HEK293T (cell line): ENCODE results near the gene LUZP2.

Experiments
- BHLHE40 ChIP-seq: fragments of 450-650 bp; IDR thresholded peaks from 2 replicates; pipeline ENCODE4 v1.6.1; 2016; ENCODE audit warnings: mild to moderate bottlenecking, moderate library complexity, borderline replicate concordance
- FOXA1 ChIP-seq: fragments of 450-650 bp; IDR thresholded peaks from 2 replicates; pipeline ENCODE4 v1.6.1; 2016; ENCODE audit warnings: mild to moderate bottlenecking
- FOXM1 ChIP-seq: fragments of 450-650 bp; IDR thresholded peaks from 2 replicates; pipeline ENCODE4 v1.6.1; 2017; ENCODE audit warnings: mild to moderate bottlenecking, borderline replicate concordance
- HDGF ChIP-seq: fragments of 450-650 bp; IDR thresholded peaks from 2 replicates; pipeline ENCODE4 v1.6.1; 2017; ENCODE audit warnings: antibody characterized with exemption, borderline replicate concordance
- L3MBTL2 ChIP-seq: fragments of 450-650 bp; conservative IDR thresholded peaks from 2 replicates; pipeline ENCODE4 v1.6.1; 2016; ENCODE audit warnings: mild to moderate bottlenecking
- LEF1 ChIP-seq: fragments of 450-650 bp; IDR thresholded peaks from 2 replicates; pipeline ENCODE4 v1.6.1; 2017; ENCODE audit warnings: mild to moderate bottlenecking, borderline replicate concordance
- SP1 ChIP-seq: fragments of 450-650 bp; IDR thresholded peaks from 2 replicates; pipeline ENCODE4 v1.6.1; 2017

DNA sequence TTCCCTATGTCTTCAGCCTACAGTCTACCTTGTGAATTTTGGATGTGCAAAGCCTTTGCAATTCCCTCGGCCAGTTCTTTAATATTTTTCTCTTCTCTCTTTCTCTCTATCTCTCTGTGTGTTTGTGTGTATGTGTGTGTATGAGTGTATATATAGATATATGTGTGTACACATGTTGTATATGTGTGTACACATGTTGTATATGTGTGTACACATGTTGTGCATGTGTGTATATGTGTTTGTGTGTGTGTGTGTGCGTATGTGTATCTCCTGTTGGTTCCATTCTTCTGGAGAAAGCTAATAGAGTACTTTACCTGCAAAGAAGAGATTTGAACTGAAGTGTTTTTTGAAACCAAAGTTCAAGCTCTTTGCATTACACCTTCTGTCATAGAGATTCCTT lies 155.0 kb downstream of the LUZP2 start:
- no peak for TF ChIP-seq LEF1
- TF ChIP-seq HDGF: no peak
- TF ChIP-seq FOXM1: no peak
- no peak for TF ChIP-seq FOXA1
- TF ChIP-seq SP1: no peak
- no peak for TF ChIP-seq L3MBTL2
- no peak for TF ChIP-seq BHLHE40
